COLO668 (cell line): ENCODE data around the gene FBXW5.
A peak's percentile ranks its signal among the peaks of the same experiment; 100 is the strongest.

Experiments
- DNase-seq: peaks from one replicate; lab custom pipeline; 2025; ENCODE audit not compliant: unreplicated experiment; lab: John Stamatoyannopoulos, UW

The FBXW5 gene

GRCh38 chr9:136962163-136962562, 17.6 kb upstream of the FBXW5 start:
- no peak for DNase-seq

DNA sequence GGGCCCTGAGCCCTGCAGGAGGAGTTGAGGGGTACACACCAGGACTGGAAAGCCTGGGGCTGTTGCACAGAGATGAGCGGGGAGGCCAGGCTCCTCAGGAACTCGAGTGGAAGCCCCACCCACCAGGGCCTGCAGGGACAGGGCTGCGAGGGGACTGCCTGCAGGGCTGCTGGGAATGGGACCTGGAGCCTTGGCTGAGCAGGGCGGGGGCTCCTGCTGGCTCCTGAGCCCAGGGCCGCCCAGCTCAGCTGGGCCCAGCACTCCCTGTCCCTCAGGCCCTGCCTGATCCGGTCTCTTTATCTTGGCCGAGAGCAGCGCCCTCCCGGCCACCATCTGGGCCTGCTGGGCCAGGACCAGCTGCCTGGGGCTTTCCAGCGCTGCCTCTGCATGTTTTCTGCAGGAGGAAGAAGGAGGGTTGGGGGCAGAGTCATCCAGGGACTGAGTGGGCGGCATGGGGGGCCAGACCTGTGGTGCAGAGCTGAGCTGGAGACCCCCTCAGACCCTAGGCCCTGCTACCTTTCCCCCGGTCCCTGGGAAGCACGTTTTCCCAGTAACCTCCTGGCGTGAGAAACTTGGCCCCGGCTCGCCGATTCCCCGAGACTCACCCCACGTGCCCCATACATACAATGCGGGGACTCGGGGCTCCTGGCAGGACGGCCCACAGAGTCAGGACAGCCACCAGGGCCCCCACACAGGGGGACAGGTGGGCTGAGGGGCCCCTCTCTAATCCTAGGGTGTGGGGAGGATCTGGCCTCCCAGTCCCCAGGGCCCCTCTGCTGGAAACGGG, 16.9 kb upstream of the FBXW5 start:
- no peak for DNase-seq

DNA sequence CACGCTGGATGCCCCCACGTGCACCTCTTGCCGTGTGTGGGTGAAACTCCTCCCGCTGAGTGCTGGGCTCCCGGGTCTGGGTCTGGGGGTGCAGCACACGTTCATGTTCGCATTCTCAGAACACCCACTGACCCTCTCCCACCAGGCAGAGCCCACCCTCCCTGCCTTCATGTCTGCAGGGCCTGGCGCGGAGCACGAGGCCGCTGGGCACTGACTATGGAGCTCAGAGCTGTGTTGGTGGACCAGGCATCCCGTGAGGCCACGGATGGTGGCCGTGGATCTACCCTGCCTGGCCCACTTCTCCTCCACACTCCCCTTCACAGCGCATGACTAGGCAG, 16.4 kb upstream of the FBXW5 start:
- no peak for DNase-seq

GRCh38 chr9:136960212-136960937, 15.8 kb upstream of the FBXW5 start:
- no peak for DNase-seq

DNA sequence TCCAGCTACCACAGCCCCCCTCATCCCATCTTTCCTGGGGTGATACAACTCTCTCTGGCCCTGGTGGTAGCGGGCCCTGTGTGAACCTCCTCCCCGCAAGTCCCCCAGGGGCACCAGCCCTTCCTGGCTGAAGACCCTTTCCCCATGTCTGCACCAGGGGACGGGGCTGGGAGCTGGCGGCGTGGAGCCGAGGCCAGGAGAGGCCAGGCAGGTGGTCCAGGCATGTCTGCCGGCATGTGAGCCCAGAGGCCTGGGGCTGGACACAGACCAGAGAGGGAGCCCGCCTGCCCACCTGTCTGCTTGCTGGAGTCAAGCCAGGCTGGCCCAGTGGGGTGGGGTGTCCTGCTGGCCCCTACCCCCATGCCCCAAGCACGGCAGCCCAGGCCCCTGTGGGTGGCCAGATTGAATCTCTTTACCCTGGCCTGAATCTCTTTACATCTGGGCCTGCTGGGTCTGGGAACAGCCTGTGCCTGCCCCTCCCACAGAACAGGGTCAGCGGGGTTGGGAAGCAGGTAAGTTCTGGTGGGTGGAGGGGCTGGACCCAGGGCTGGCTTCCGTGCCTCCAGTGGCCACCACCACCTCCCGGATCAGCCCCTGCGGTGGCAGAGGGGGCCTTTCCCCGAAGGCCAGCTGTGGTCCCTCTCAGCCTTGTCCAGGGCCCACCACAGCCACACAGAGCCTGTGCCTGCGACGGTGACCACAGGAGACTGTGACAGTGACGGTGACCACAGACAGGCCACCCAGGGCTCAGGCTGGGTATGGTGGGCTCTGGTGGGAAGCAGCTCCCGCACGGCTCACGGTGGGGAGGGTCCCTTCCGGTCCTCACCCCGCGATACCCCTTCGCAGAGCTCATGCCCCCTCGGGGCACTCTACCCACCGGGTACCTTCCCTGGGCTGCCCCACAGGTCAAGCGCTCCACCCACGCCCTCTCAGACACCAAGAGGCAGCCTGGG, 14.6 kb upstream of the FBXW5 start:
- no peak for DNase-seq

- no peak for DNase-seq
Measured at GRCh38 chr9:136958473-136958872, 13.9 kb upstream of the FBXW5 start.

- DNase-seq = no peak
Measured at GRCh38 chr9:136957901-136958300, 13.4 kb upstream of the FBXW5 start.

- no peak for DNase-seq
Measured at GRCh38 chr9:136957461-136957860, 12.9 kb upstream of the FBXW5 start.

DNA sequence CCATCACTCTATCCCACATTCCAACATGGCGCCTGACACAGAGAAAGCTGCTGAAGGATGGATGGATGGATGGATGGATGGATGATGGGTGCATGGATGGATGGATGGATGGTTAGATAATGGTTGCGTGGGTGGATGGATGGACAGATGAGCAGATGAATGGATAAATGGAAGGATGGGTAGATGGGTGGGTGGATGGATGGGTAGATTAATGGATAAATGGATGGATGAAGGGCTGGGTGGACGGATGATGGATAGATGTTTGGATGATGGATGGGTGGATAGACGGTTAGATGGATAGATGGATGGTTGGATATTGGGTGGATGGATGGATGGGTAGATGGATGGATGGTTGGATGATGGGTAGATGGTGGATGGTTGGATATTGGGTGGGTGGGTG, 12.1 kb upstream of the FBXW5 start:
- DNase-seq = no peak

DNA sequence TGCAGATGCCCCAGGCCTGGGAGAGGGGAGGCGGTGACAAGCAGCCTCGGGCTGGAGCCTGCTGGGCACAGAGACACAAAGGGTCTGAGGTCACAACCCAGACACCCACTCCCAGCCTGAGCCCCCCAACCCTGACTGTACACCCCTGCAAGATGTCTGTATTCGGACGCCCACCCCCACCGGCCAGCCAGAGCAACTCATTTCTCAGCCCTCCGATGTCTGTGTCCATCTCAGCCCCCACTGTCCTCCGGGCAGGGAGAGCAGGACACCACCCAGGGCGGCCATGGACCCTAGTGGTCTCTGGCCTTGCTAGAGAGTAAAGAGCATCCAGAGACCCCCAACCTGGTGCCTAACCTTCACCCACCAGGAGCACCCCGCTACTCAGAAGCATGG, 11.4 kb upstream of the FBXW5 start:
- no peak for DNase-seq

GRCh38 chr9:136955202-136955942, 10.8 kb upstream of the FBXW5 start:
- no peak for DNase-seq

- DNase-seq = no peak
Measured at GRCh38 chr9:136954270-136955083, 9.9 kb upstream of the FBXW5 start.

DNA sequence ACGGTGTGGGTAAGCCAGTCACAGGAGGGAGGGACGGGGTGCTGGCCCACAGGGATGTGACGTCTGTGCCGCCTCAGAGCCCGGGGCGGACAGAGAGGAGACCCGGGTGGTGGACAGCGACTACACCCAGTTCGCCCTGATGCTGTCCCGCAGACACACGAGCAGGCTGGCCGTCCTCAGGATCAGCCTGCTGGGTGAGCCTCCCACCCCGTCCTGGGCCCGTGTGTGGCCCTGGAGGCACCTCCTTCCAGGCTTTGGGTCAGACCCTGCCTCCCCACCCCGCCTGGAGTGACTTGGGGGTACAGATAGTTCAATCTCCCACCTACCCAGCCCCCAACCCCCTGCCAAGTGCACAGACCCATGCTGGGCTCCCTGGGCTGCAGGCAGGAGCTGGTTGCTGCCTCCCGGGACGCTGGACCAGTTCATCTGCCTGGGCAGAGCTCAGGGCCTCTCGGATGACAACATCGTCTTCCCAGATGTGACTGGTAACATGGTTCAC, 9.3 kb upstream of the FBXW5 start:
- no peak for DNase-seq

DNA sequence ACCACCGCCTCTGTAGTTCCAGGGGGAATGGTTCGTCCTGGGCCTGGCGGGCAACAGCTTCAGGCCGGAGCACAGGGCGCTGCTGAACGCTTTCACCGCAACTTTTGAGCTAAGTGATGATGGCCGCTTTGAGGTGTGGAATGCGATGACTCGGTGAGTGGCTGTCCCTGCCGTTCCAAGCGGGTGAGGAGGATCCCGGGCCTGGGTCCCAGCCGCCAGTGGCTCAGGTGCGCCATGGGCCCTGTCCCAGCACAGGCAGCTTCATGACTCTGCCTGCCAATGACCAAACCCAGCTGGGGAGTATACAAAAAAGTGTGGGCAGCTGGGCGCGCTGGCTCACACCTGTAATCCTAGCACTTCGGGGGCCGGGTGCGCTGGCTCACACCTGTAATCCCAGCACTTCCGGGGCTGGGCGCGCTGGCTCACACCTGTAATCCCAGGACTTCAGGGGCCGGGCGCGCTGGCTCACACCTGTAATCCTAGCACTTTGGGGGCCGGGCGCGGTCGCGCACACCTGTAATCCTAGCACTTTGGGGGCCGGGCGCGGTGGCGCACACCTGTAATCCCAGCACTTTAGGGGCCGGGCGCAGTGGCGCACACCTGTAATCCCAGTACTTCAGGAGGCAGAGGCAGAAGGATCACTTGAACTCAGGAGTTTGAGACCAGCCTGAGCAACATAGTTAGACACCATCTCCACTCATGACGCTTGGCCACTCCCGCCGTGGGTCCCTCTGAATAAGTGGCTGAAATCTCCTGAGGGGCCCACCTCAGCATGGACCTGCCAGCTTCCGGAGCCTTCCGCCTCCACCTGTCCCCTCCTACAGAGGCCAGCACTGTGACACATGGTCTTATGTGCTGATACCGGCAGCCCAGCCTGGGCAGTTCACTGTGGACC, 8.6 kb upstream of the FBXW5 start:
- DNase-seq = no peak

DNA sequence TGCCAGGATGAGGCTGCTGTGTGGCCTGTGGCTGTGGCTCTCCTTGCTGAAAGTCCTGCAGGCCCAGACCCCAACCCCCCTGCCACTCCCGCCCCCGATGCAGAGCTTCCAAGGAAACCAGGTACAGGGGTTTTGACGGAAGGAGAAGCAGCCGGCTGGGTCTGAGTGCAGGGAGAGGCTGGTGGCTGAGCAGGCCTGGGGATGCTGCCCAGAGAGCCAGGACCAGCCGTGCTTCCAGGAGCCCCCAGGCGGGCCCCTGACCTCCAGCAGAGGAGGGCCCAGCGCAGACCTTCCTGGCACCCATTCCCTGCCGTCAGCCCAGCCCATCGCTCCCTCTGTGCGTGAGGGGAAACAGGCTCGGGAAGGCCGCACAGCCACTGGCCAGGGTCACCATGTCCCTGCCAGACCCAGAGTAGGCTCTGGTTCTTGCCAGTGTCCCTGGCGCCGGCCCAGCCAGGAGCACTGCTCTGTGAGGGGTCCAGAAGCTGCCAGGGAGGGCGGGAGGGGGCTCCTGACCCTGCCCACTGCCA, 7.8 kb upstream of the FBXW5 start:
- no peak for DNase-seq

DNA sequence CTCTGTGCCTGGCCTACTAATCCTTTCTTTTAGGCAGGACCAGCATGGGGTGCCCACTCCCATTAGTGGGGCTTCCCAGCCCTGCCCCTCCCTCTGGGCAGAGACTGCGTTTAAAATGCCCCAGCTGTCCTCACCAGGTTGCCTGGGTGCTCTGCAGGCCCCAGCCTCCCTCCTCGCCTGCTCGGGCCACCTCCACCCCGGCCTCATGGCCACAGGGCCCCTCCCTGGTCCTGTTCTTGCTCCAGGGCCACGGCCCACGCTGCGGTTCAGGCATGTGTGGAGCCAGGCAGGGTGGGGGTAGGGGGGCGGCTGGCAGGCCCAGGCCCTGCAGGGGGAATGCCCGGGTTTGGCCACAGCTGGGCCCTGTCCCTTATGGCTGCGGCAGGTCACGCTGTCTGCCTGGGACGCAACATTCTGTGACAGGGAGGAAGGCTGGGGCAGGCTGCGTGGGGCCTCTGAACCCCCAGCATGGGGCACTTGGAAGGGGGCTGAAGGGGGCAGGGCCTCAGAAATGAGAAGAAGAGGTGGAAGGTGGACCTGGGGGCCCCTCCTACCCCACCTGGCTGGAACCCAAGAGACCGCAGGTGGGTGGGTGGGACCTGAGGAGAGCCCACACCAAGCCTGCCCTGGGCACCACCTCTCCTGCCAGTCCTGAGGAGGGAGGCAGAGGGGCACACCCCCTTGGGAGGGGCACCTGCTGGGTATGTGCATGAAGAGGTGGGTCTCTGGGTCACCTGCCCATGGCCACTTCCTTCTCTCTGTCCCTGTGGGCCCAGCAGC, 7.2 kb upstream of the FBXW5 start, which contains the start of gene LCN12:
Gene LCN12, plus strand, starts transcription at position 733 of the 780 bp plus-strand sequence. CDS start 55 bp downstream, outside the sequence.
- DNase-seq = no peak

DNA sequence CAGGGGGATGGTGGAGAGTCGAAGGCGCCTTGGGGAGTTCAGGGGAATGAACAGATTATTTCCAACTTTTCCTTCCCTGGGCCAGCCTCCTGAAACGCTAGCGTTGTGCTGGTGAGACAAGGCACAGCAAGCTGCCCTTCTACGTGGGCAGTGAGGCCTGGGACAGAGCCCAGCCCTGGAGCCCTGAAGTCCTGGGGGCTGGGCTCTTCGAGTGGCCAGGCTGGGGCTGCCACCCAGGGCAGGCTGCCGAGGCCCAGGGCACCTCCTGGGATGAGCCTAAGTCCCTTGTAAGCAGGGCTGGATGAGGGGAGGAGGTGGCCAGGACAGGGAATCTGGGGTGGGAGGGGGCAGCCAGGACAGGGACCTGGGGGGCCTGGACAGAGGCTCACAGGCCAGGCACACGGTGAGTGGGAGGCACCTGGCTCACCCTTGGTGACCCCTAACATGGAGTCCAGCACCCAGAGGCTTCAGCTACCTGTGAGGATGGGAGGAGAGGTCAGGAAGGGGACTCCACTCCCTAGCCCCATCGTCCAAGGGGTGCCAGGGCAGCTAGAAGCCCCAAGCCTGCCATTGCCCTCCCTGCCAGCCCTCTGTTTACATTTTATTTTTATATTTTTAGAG, 6.2 kb upstream of the FBXW5 start:
- DNase-seq = peak; percentile 47
